ENCODE measurements around the gene TULP4.

DNA sequence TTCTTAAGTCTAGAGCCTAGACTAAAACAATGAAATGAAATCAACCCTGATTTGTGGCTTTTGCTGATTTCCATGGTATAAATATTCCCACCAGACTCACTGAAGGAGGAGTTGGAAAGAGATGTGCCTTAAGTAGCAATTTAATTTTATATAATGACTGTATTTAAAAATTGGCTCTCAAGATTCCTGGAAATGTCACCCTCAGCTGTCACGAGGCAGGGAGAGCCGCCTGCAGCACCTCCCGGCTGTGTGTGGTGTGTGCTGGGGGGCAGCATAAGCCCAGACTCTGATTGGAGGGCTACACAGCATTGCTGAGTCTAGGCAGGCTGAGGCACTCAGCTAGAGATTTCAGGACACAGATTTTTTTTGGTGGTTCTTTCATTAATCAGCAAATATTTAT lies 207.0 kb downstream of the TULP4 start:
- TF ChIP-seq, protein P1, sequence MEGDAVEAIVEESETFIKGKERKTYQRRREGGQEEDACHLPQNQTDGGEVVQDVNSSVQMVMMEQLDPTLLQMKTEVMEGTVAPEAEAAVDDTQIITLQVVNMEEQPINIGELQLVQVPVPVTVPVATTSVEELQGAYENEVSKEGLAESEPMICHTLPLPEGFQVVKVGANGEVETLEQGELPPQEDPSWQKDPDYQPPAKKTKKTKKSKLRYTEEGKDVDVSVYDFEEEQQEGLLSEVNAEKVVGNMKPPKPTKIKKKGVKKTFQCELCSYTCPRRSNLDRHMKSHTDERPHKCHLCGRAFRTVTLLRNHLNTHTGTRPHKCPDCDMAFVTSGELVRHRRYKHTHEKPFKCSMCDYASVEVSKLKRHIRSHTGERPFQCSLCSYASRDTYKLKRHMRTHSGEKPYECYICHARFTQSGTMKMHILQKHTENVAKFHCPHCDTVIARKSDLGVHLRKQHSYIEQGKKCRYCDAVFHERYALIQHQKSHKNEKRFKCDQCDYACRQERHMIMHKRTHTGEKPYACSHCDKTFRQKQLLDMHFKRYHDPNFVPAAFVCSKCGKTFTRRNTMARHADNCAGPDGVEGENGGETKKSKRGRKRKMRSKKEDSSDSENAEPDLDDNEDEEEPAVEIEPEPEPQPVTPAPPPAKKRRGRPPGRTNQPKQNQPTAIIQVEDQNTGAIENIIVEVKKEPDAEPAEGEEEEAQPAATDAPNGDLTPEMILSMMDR (IDR thresholded peaks at IDR 0.05), result no peak
- no peak for TF ChIP-seq POLR2A (IDR thresholded peaks at IDR 0.05)

Measured in thyroid gland (tissue), 4 donors.